WTC11 (cell line): ENCODE results near the gene CAPNS1. TPM values are rescaled to one million over a fixed set of nuclear protein-coding genes. Genes with fewer than 3 reads are reported as not detected.

Experiments used
- CREM ChIP-seq: sonication (generic); formaldehyde crosslinking; IDR thresholded peaks from 2 replicates; pipeline ENCODE4 v1.8.1; 2022; ENCODE audit warnings: mild to moderate bottlenecking, missing genetic modification reagents, moderate library complexity
- ELF4 ChIP-seq: sonication (generic); formaldehyde crosslinking; IDR thresholded peaks from 2 replicates; pipeline ENCODE4 v1.8.1; 2022; ENCODE audit warnings: low read depth, mild to moderate bottlenecking, moderate library complexity, missing genetic modification reagents
- ETV6 ChIP-seq: sonication (generic); formaldehyde crosslinking; IDR thresholded peaks from 2 replicates; pipeline ENCODE4 v1.8.1; 2022; ENCODE audit warnings: mild to moderate bottlenecking, missing genetic modification reagents
- FOXJ3 ChIP-seq: sonication (generic); formaldehyde crosslinking; IDR thresholded peaks from 2 replicates; pipeline ENCODE4 v1.9.0; 2021; ENCODE audit warnings: missing genetic modification reagents, mild to moderate bottlenecking, borderline replicate concordance
- GTF2I ChIP-seq: fragments of 250-450 bp; sonication (Bioruptor Pico); conservative IDR thresholded peaks from 2 replicates; pipeline ENCODE4 v1.4.0; 2021; ENCODE audit warnings: mild to moderate bottlenecking
- JAZF1 ChIP-seq: fragments of 250-450 bp; sonication (Bioruptor Pico); IDR thresholded peaks from 2 replicates; pipeline ENCODE4 v1.9.0; 2021; ENCODE audit warnings: moderate library complexity, mild to moderate bottlenecking, inconsistent platforms
- JUN ChIP-seq: sonication (generic); formaldehyde crosslinking; IDR thresholded peaks from 2 replicates; pipeline ENCODE4 v1.8.0; 2023; ENCODE audit warnings: mild to moderate bottlenecking, missing genetic modification reagents
- KAT7 ChIP-seq: sonication (generic); formaldehyde crosslinking; IDR thresholded peaks from 2 replicates; pipeline ENCODE4 v1.8.1; 2023; ENCODE audit warnings: missing genetic modification reagents, mild to moderate bottlenecking, borderline replicate concordance
- MXD4 ChIP-seq: fragments of 250-450 bp; sonication (Bioruptor Pico); IDR thresholded peaks from 2 replicates; pipeline ENCODE4 v1.8.0; 2021; ENCODE audit warnings: mild to moderate bottlenecking, moderate library complexity, borderline replicate concordance
- NR1H2 ChIP-seq: sonication (generic); formaldehyde crosslinking; IDR thresholded peaks from 2 replicates; pipeline ENCODE4 v1.9.0; 2021; ENCODE audit warnings: mild to moderate bottlenecking, moderate library complexity, missing genetic modification reagents
- NR2C2 ChIP-seq: sonication (generic); formaldehyde crosslinking; IDR thresholded peaks from 2 replicates; pipeline ENCODE4 v1.8.0; 2022; ENCODE audit warnings: mild to moderate bottlenecking, missing genetic modification reagents
- RORB ChIP-seq: fragments of 250-450 bp; sonication (Bioruptor Pico); IDR thresholded peaks from 2 replicates; pipeline ENCODE4 v1.9.0; 2021; ENCODE audit warnings: mild to moderate bottlenecking
- SOX15 ChIP-seq: fragments of 250-450 bp; sonication (Bioruptor Pico); IDR thresholded peaks from 2 replicates; pipeline ENCODE4 v1.9.0; 2021; ENCODE audit warnings: mild to moderate bottlenecking
- TEAD4 ChIP-seq: sonication (generic); formaldehyde crosslinking; IDR thresholded peaks from 2 replicates; pipeline ENCODE4 v1.8.0; 2022; ENCODE audit warnings: mild to moderate bottlenecking, missing genetic modification reagents
- ZNF138 ChIP-seq: sonication (generic); formaldehyde crosslinking; conservative IDR thresholded peaks from 2 replicates; pipeline ENCODE4 v1.8.1; 2022; ENCODE audit warnings: mild to moderate bottlenecking, moderate library complexity, missing genetic modification reagents
- ZNF219 ChIP-seq: sonication (generic); formaldehyde crosslinking; IDR thresholded peaks from 2 replicates; pipeline ENCODE4 v1.8.0; 2023; ENCODE audit warnings: missing genetic modification reagents, mild to moderate bottlenecking, borderline replicate concordance
- ZNF232 ChIP-seq: sonication (generic); formaldehyde crosslinking; IDR thresholded peaks from 2 replicates; pipeline ENCODE4 v1.8.0; 2022; ENCODE audit warnings: mild to moderate bottlenecking, missing genetic modification reagents
- ZNF396 ChIP-seq: fragments of 250-450 bp; sonication (Bioruptor Pico); IDR thresholded peaks from 2 replicates; pipeline ENCODE4 v1.8.0; 2021; ENCODE audit warnings: mild to moderate bottlenecking, moderate library complexity, borderline replicate concordance
- ZNF423 ChIP-seq: fragments of 250-450 bp; sonication (Bioruptor Pico); IDR thresholded peaks from 2 replicates; pipeline ENCODE4 v2.1.2; 2022; ENCODE audit warnings: mild to moderate bottlenecking, moderate library complexity
- total RNA-seq: library from RNA; stranded (reverse); gene quantifications from 3 replicates; pipeline ENCODE4 v1.2.3, GENCODE V29; 2021
- TF ChIP-seq, protein P1 (sequence below): fragments of 250-450 bp; sonication (Bioruptor Pico); IDR thresholded peaks from 2 replicates; pipeline ENCODE4 v1.9.0; 2021; ENCODE audit warnings: moderate library complexity, mild to moderate bottlenecking, inconsistent platforms, borderline replicate concordance
- TF ChIP-seq, protein P2 (sequence below): sonication (generic); formaldehyde crosslinking; IDR thresholded peaks from 2 replicates; pipeline ENCODE4 v1.8.0; 2022; ENCODE audit warnings: mild to moderate bottlenecking, missing genetic modification reagents
- TF ChIP-seq, protein P3 (sequence below): sonication (generic); formaldehyde crosslinking; IDR thresholded peaks from 2 replicates; pipeline ENCODE4 v1.8.1; 2023; ENCODE audit warnings: mild to moderate bottlenecking, missing genetic modification reagents
- TF ChIP-seq, protein P4 (sequence below): sonication (generic); formaldehyde crosslinking; IDR thresholded peaks from 2 replicates; pipeline ENCODE4 v1.8.1; 2022; ENCODE audit warnings: low read depth, missing genetic modification reagents, borderline replicate concordance
- TF ChIP-seq, protein P5 (sequence below): sonication (generic); formaldehyde crosslinking; conservative IDR thresholded peaks from 2 replicates; pipeline ENCODE4 v1.8.1; 2022; ENCODE audit warnings: mild to moderate bottlenecking, missing genetic modification reagents
- TF ChIP-seq, protein P6 (sequence below): sonication (generic); formaldehyde crosslinking; IDR thresholded peaks from 2 replicates; pipeline ENCODE4 v1.8.0; 2022; ENCODE audit warnings: mild to moderate bottlenecking, missing genetic modification reagents
- TF ChIP-seq, protein P7 (sequence below): sonication (generic); formaldehyde crosslinking; IDR thresholded peaks from 2 replicates; pipeline ENCODE4 v1.8.0; 2022; ENCODE audit warnings: mild to moderate bottlenecking, missing genetic modification reagents
- TF ChIP-seq, protein P8 (sequence below): sonication (generic); formaldehyde crosslinking; IDR thresholded peaks from 2 replicates; pipeline ENCODE4 v1.8.0; 2023; ENCODE audit warnings: mild to moderate bottlenecking, missing genetic modification reagents
- TF ChIP-seq, protein P9 (sequence below): sonication (generic); formaldehyde crosslinking; IDR thresholded peaks from 2 replicates; pipeline ENCODE4 v1.8.1; 2022; ENCODE audit warnings: mild to moderate bottlenecking, moderate library complexity, missing genetic modification reagents

CAPNS1 gene
- total RNA-seq, 1 experiment from 2014 or later, result 358 TPM

DNA sequence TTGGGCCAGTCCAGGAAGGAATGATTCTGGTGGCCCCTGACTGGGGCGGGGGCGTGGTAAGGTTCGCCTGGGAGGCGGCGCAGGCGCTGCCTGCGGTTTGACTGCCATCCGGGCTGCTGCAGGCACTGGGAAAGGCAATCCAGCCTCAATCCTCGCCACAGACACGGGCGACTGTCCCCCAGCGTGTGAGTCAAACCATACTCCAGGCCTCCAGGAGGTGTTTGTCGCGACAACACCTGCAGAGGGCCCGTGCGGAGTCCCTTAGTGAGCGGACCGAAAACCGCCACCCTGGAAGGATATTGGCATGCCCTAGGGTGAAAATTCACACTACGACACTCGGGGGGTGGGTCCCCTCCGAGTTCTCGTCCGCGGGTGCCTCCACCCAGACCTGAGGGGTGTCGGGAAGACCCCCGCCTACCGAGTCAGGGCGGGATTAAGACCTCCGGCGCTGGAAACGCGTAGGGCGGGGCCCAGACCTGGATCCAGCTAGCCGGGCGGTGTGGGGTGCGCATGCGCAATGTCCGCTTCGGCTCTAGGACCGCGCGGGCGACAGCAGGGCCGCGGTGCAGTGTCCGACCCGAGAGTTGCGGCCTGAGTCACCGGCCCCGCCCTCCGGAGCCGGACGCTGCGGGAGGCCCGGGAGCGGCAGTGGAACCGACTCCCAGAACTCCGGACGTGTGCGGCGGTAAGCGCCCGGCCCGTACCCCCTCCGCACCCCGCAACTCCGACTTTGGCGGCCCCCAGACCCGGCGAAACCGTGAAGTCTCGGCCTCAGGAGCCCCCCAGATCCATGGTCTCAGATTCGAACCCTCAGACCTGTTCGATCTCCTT is at the start of gene CAPNS1 (continued):
- TF ChIP-seq JAZF1 (no peak), ZNF219 (CRISPR knock-in tag) (no peak), TEAD4 (CRISPR knock-in tag) (0 out of 2 replicates have a peak, but pooled peaks have one; percentile 10), ZNF232 (CRISPR knock-in tag) (peak; percentile 75; the same call in 1 of the 2 replicates), JUN (no peak), SOX15 (CRISPR knock-in tag) (no peak), FOXJ3 (CRISPR knock-in tag) (no peak), ETV6 (CRISPR knock-in tag) (peak; percentile 84), GTF2I (CRISPR knock-in tag) (no peak), ZNF423 (CRISPR knock-in tag) (no peak), ELF4 (CRISPR knock-in tag) (no peak), MXD4 (CRISPR knock-in tag) (no peak), CREM (CRISPR knock-in tag) (no peak), KAT7 (CRISPR knock-in tag) (no peak), NR2C2 (no peak), ZNF396 (CRISPR knock-in tag) (no peak), ZNF138 (no peak), RORB (no peak), NR1H2 (no peak)
- TF ChIP-seq, protein P1, sequence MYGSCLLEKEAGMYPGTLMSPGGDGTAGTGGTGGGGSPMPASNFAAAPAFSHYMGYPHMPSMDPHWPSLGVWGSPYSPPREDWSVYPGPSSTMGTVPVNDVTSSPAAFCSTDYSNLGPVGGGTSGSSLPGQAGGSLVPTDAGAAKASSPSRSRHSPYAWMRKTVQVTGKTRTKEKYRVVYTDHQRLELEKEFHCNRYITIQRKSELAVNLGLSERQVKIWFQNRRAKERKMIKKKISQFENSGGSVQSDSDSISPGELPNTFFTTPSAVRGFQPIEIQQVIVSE (CRISPR knock-in tag), result no peak
- TF ChIP-seq, protein P2, sequence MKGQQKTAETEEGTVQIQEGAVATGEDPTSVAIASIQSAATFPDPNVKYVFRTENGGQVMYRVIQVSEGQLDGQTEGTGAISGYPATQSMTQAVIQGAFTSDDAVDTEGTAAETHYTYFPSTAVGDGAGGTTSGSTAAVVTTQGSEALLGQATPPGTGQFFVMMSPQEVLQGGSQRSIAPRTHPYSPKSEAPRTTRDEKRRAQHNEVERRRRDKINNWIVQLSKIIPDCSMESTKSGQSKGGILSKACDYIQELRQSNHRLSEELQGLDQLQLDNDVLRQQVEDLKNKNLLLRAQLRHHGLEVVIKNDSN (CRISPR knock-in tag), result no peak
- TF ChIP-seq, protein P3, sequence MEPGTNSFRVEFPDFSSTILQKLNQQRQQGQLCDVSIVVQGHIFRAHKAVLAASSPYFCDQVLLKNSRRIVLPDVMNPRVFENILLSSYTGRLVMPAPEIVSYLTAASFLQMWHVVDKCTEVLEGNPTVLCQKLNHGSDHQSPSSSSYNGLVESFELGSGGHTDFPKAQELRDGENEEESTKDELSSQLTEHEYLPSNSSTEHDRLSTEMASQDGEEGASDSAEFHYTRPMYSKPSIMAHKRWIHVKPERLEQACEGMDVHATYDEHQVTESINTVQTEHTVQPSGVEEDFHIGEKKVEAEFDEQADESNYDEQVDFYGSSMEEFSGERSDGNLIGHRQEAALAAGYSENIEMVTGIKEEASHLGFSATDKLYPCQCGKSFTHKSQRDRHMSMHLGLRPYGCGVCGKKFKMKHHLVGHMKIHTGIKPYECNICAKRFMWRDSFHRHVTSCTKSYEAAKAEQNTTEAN (CRISPR knock-in tag), result 0 out of 2 replicates have a peak, but pooled peaks have one; percentile 19
- TF ChIP-seq, protein P4, sequence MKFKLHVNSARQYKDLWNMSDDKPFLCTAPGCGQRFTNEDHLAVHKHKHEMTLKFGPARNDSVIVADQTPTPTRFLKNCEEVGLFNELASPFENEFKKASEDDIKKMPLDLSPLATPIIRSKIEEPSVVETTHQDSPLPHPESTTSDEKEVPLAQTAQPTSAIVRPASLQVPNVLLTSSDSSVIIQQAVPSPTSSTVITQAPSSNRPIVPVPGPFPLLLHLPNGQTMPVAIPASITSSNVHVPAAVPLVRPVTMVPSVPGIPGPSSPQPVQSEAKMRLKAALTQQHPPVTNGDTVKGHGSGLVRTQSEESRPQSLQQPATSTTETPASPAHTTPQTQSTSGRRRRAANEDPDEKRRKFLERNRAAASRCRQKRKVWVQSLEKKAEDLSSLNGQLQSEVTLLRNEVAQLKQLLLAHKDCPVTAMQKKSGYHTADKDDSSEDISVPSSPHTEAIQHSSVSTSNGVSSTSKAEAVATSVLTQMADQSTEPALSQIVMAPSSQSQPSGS (CRISPR knock-in tag), result no peak
- TF ChIP-seq, protein P5, sequence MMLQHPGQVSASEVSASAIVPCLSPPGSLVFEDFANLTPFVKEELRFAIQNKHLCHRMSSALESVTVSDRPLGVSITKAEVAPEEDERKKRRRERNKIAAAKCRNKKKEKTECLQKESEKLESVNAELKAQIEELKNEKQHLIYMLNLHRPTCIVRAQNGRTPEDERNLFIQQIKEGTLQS (CRISPR knock-in tag), result no peak
- TF ChIP-seq, protein P6, sequence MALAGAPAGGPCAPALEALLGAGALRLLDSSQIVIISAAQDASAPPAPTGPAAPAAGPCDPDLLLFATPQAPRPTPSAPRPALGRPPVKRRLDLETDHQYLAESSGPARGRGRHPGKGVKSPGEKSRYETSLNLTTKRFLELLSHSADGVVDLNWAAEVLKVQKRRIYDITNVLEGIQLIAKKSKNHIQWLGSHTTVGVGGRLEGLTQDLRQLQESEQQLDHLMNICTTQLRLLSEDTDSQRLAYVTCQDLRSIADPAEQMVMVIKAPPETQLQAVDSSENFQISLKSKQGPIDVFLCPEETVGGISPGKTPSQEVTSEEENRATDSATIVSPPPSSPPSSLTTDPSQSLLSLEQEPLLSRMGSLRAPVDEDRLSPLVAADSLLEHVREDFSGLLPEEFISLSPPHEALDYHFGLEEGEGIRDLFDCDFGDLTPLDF, result no peak
- TF ChIP-seq, protein P7, sequence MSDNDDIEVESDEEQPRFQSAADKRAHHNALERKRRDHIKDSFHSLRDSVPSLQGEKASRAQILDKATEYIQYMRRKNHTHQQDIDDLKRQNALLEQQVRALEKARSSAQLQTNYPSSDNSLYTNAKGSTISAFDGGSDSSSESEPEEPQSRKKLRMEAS (CRISPR knock-in tag), result peak; percentile 62; the same call in 1 of the 2 replicates
- TF ChIP-seq, protein P8, sequence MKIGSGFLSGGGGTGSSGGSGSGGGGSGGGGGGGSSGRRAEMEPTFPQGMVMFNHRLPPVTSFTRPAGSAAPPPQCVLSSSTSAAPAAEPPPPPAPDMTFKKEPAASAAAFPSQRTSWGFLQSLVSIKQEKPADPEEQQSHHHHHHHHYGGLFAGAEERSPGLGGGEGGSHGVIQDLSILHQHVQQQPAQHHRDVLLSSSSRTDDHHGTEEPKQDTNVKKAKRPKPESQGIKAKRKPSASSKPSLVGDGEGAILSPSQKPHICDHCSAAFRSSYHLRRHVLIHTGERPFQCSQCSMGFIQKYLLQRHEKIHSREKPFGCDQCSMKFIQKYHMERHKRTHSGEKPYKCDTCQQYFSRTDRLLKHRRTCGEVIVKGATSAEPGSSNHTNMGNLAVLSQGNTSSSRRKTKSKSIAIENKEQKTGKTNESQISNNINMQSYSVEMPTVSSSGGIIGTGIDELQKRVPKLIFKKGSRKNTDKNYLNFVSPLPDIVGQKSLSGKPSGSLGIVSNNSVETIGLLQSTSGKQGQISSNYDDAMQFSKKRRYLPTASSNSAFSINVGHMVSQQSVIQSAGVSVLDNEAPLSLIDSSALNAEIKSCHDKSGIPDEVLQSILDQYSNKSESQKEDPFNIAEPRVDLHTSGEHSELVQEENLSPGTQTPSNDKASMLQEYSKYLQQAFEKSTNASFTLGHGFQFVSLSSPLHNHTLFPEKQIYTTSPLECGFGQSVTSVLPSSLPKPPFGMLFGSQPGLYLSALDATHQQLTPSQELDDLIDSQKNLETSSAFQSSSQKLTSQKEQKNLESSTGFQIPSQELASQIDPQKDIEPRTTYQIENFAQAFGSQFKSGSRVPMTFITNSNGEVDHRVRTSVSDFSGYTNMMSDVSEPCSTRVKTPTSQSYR (CRISPR knock-in tag), result peak; percentile 48; the same call in 1 of the 2 replicates
- TF ChIP-seq, protein P9, sequence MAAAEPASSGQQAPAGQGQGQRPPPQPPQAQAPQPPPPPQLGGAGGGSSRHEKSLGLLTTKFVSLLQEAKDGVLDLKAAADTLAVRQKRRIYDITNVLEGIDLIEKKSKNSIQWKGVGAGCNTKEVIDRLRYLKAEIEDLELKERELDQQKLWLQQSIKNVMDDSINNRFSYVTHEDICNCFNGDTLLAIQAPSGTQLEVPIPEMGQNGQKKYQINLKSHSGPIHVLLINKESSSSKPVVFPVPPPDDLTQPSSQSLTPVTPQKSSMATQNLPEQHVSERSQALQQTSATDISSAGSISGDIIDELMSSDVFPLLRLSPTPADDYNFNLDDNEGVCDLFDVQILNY, result peak; percentile 54; the same call in 1 of the 2 replicates
